PC-3 (cell line): Measurements from ENCODE around the gene GIT2. TPM values are rescaled to one million over a fixed set of nuclear protein-coding genes. Genes with fewer than 3 reads are reported as not detected.

ENCODE experiments used
- ATAC-seq: fragments of 200-7000 bp; cut with Tn5 transposase; 2 replicates; pipeline ENCODE4 v1.9.1; 2020; ENCODE audit warnings: mild to moderate bottlenecking, moderate library complexity
- BruUV-seq: library from RNA; stranded (reverse); fragments of 400-500 nt; replicated peaks from 2 replicates; lab custom pipeline; 2021; lab: Mats Ljungman, UMichigan
- CTCF ChIA-PET: fragments of 300-600 bp; sonication (Branson Sonifier 250); formaldehyde crosslinking; loops from one replicate; lab custom pipeline; 2022; ENCODE audit warnings: antibody characterized with exemption; lab: Charles Lee
- POLR2A ChIA-PET: fragments of 300-600 bp; sonication (Branson Sonifier 250); formaldehyde crosslinking; loops from one replicate; lab custom pipeline; 2022; ENCODE audit warnings: antibody characterized with exemption; ENCODE audit not compliant: unreplicated experiment; lab: Charles Lee
- DNase-seq: peaks from one replicate; pipeline ENCODE4 v3.0.0-alpha.2; 2015
- H2AFZ ChIP-seq: fragments of 300-600 bp; sonication (generic); 2 replicates; pipeline ENCODE4 v1.6.0; 2016; ENCODE audit warnings: antibody characterized with exemption, low read length
- H3F3A ChIP-seq: fragments of 300-600 bp; sonication (generic); one replicate; pipeline ENCODE4 v1.6.0; 2017; ENCODE audit warnings: antibody characterized with exemption, low read length, control low read depth, mild to moderate bottlenecking; ENCODE audit not compliant: unreplicated experiment
- H3K27ac ChIP-seq: fragments of 300-600 bp; sonication (generic); 2 replicates; pipeline ENCODE4 v1.5.1; 2016; ENCODE audit warnings: mild to moderate bottlenecking, low read length
- H3K27me3 ChIP-seq: fragments of 300-600 bp; sonication (generic); 2 replicates; pipeline ENCODE4 v1.6.1; 2016; ENCODE audit warnings: low read length, mixed read lengths
- H3K36me3 ChIP-seq: fragments of 300-600 bp; sonication (generic); 2 replicates; pipeline ENCODE4 v1.6.1; 2016; ENCODE audit warnings: low read depth, mixed run types, low read length, mixed read lengths
- H3K4me1 ChIP-seq: fragments of 300-600 bp; sonication (generic); 2 replicates; pipeline ENCODE4 v1.5.1; 2016; ENCODE audit warnings: low read length; ENCODE audit not compliant: insufficient read depth
- H3K4me2 ChIP-seq: fragments of 300-600 bp; sonication (generic); 2 replicates; pipeline ENCODE4 v1.6.0; 2016; ENCODE audit warnings: low read length
- H3K4me3 ChIP-seq: fragments of 300-600 bp; sonication (generic); 2 replicates; pipeline ENCODE4 v1.5.1; 2016; ENCODE audit warnings: mild to moderate bottlenecking, low read length, mixed read lengths
- H3K79me2 ChIP-seq: fragments of 300-600 bp; sonication (generic); 2 replicates; pipeline ENCODE4 v1.6.1; 2017; ENCODE audit warnings: low read length, mixed read lengths
- H3K9ac ChIP-seq: fragments of 300-600 bp; sonication (generic); 2 replicates; pipeline ENCODE4 v1.6.0; 2016; ENCODE audit warnings: mild to moderate bottlenecking, low read length
- H3K9me2 ChIP-seq: fragments of 300-600 bp; sonication (generic); replicated peaks from 2 replicates; pipeline ENCODE4 v1.6.1; 2016; ENCODE audit warnings: mixed run types, low read length, mixed read lengths
- H3K9me3 ChIP-seq: fragments of 300-600 bp; sonication (generic); 2 replicates; pipeline ENCODE4 v1.6.1; 2016; ENCODE audit warnings: low read length, mixed read lengths
- H4K20me1 ChIP-seq: fragments of 300-600 bp; sonication (generic); 2 replicates; pipeline ENCODE4 v1.6.1; 2016; ENCODE audit warnings: low read length, mixed read lengths
- EZH2 ChIP-seq: fragments of 300-600 bp; sonication (generic); IDR thresholded peaks from one replicate; pipeline ENCODE4 v1.6.1; 2017; ENCODE audit warnings: antibody characterized with exemption, mild to moderate bottlenecking, low read length; ENCODE audit not compliant: unreplicated experiment
- EZH2phosphoT487 ChIP-seq: fragments of 300-600 bp; sonication (generic); IDR thresholded peaks from 2 replicates; pipeline ENCODE4 v1.6.1; 2018; ENCODE audit warnings: mild to moderate bottlenecking, antibody characterized with exemption, low read length, borderline replicate concordance
- intact Hi-C: fragments of 100-400 bp; cut with micrococcal nuclease; formaldehyde crosslinking; loops from 2 replicates; pipeline ENCODE4 v1.9.0; 2023
- total RNA-seq: library from RNA; depleted of rRNA; stranded (reverse); fragments of >200 nt; gene quantifications from 2 replicates; pipeline ENCODE4 v1.2.3, GENCODE V29; 2014
- TF ChIP-seq, protein P1 (sequence below): fragments of 300-600 bp; sonication (generic); conservative IDR thresholded peaks from 2 replicates; pipeline ENCODE4 v1.5.1; 2017; ENCODE audit warnings: antibody characterized with exemption, low read depth, mild to moderate bottlenecking, low read length

GIT2 gene
- total RNA-seq, 1 experiment from 2014 or later: 26.8 TPM

DNA sequence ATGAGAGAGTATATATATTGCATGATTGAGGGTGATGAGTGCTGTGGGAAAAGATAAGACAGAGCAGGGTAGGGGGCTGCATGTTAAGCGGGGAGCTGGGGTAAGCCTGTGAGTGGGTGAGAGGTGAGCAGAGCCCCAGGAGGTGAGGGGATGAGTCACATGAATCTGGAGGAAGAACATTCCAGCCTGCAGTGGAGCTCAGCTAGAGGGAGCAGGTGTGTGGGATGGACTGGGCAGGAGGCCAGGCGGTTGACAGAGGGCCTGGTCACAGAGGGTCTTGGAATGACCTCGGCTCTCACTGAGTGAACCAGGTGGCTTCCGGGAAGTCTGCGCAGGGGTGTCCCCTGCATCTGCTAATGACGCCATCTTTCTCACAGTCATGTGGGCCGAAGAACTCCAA is 44.4 kb downstream of the GIT2 start:
- Histone ChIP-seq H3K9ac (0 out of 2 replicates have a peak overlapping the region, but pooled peaks have one; percentile 6), H4K20me1 (no peaks in the 10 kb centered on the region), H3K27me3 (no peaks in the 10 kb centered on the region), H3K79me2 (no peaks in the 10 kb centered on the region), H3F3A (no peaks in the 10 kb centered on the region), H3K27ac (peak overlapping the region; percentile 66), H3K4me1 (peaks cover 24% of the 10 kb centered on the region), H3K9me2 (no peaks in the 10 kb centered on the region), H3K4me3 (peak overlapping the region; percentile 8; the same call in 1 of the 2 replicates), H3K36me3 (peaks cover 26% of the 10 kb centered on the region), H3K4me2 (peak overlapping the region; percentile 55), H3K9me3 (no peaks in the 10 kb centered on the region), H2AFZ (no peak overlapping the region)
- no TSS peak for BruUV-seq
- no peak for TF ChIP-seq EZH2phosphoT487
- TF ChIP-seq, protein P1, sequence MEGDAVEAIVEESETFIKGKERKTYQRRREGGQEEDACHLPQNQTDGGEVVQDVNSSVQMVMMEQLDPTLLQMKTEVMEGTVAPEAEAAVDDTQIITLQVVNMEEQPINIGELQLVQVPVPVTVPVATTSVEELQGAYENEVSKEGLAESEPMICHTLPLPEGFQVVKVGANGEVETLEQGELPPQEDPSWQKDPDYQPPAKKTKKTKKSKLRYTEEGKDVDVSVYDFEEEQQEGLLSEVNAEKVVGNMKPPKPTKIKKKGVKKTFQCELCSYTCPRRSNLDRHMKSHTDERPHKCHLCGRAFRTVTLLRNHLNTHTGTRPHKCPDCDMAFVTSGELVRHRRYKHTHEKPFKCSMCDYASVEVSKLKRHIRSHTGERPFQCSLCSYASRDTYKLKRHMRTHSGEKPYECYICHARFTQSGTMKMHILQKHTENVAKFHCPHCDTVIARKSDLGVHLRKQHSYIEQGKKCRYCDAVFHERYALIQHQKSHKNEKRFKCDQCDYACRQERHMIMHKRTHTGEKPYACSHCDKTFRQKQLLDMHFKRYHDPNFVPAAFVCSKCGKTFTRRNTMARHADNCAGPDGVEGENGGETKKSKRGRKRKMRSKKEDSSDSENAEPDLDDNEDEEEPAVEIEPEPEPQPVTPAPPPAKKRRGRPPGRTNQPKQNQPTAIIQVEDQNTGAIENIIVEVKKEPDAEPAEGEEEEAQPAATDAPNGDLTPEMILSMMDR: no peak
- no peak for TF ChIP-seq EZH2
- peak; percentile 85 for ATAC-seq
- CTCF ChIA-PET: no interaction called here
- intact Hi-C loops: no loop called here
- POLR2A ChIA-PET: no interaction called here
- DNase-seq: peak; percentile 84

DNA sequence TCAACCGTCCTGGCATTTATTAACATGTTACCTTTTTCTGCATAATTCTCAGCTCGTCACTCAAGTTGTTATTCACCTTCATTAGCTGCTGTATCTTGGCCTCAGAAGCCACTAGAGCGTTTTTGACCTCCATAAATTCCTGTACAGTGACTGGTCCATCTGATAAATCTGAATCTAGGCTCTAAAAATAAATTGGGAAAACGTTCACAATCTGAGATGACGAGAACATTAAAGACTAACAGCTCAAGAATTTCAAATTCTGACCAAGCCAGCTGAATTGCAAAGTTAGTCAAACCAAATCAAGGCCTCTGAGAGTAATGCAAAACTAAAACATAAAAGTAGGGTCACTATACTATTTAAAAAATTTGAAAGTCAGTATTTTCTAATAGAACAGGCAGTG is 45.0 kb downstream of the GIT2 start:
- POLR2A ChIA-PET: interaction anchor here (0.6 kb wide), 1 partner anchor 11 kb away, joined by 16 read pairs; no protein-coding TSS in a partner anchor
- Histone ChIP-seq H3K36me3 (peaks cover 26% of the 10 kb centered on the region), H3K79me2 (no peaks in the 10 kb centered on the region)

DNA sequence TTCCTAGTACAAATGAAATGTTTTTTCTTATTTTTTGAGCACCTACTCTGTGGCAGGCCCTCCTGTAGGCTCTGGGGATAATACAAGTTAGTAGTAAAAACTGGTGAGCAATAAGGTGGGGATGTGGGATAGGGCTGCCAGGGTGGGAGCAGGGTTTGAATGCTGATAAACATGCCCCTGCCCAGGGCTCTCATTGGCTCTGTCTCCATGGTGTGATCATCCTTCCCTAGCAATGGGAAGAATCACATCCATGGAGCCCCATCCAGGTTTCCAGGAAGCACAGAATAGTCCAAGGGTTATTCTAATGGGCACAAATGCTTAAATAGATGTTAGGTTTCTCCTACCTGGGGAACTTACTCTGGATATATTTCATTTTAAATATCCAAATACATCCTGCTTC is 45.5 kb downstream of the GIT2 start:
- DNase-seq: no peak
- intact Hi-C loops: no loop called here
- H3K4me2 ChIP-seq: peak overlapping the region; percentile 55; the same call in 1 of the 2 replicates
- no TSS peak for BruUV-seq
- H3K4me3 ChIP-seq: no peak overlapping the region
- peaks cover 26% of the 10 kb centered on the region for H3K36me3 ChIP-seq
- H2AFZ ChIP-seq: no peak overlapping the region
- ChIA-PET CTCF (no interaction called here), POLR2A (no interaction called here)
- H3K9me2 ChIP-seq: no peaks in the 10 kb centered on the region
- H3K27ac ChIP-seq: peak overlapping the region; percentile 66; the same call in 1 of the 2 replicates
- H3K4me1 ChIP-seq: peaks cover 24% of the 10 kb centered on the region
- no peaks in the 10 kb centered on the region for H3K9me3 ChIP-seq
- no peaks in the 10 kb centered on the region for H3F3A ChIP-seq
- no peak for ATAC-seq
- H4K20me1 ChIP-seq: no peaks in the 10 kb centered on the region
- no peaks in the 10 kb centered on the region for H3K79me2 ChIP-seq
- no peaks in the 10 kb centered on the region for H3K27me3 ChIP-seq
- H3K9ac ChIP-seq: no peak overlapping the region
- TF ChIP-seq, protein P1: no peak
- no peak for TF ChIP-seq EZH2
- TF ChIP-seq EZH2phosphoT487: no peak

More for the DNA sequence above, 45.0 kb downstream of the GIT2 start:
- Histone ChIP-seq H3K9me2 (no peaks in the 10 kb centered on the region), H3K27ac (peak overlapping the region; percentile 66), H3K4me2 (peak overlapping the region; percentile 55), H2AFZ (no peak overlapping the region), H3K9me3 (no peaks in the 10 kb centered on the region), H3F3A (no peaks in the 10 kb centered on the region), H3K4me1 (peaks cover 24% of the 10 kb centered on the region), H4K20me1 (no peaks in the 10 kb centered on the region), H3K9ac (0 out of 2 replicates have a peak overlapping the region, but pooled peaks have one; percentile 6), H3K27me3 (no peaks in the 10 kb centered on the region), H3K4me3 (peak overlapping the region; percentile 8; the same call in 1 of the 2 replicates)
- TF ChIP-seq, protein P1: no peak
- TF ChIP-seq EZH2phosphoT487: no peak
- no peak for TF ChIP-seq EZH2
- intact Hi-C loops: no loop called here
- DNase-seq (peak; percentile 82), ATAC-seq (peak; percentile 60)
- no TSS peak for BruUV-seq
- CTCF ChIA-PET: no interaction called here
